GM18499 (cell line): ENCODE data around the gene MYH2.

ENCODE experiments used
- ATAC-seq: cut with Tn5 transposase; IDR thresholded peaks from one replicate; pipeline ENCODE4 v1.9.1; 2021; ENCODE audit warnings: moderate number of reproducible peaks; ENCODE audit not compliant: insufficient read depth, unreplicated experiment

MYH2 gene

GRCh38 chr17:10518271-10519037 lies 31.0 kb downstream of the MYH2 start, which contains the start of gene MYH1:
TSS of gene MYH1 (minus strand) at chr17:10518542. CDS start at chr17:10516642, 1,900 bp downstream.
- no peak for ATAC-seq

DNA sequence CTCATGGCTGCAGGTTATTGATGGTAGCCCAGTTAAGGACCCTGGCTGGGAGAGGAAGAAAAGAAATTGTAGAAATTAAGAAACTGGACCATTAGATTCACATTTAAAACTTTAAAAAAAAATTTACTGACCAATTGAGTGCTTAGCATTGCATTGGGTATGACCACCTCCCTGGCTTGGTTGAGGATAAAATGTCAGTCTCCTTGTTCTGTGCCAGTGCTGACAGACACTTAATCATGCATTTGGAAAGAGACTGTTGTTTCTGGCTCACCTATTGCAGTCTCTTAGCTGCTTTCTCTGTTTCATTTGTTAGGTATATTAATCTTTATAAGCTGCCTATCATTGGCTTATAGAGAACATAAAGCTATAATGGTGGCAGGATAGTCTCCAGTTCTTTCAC lies 32.8 kb downstream of the MYH2 start:
- ATAC-seq, result no peak

- ATAC-seq, result no peak
Measured at GRCh38 chr17:10516065-10516464, 33.4 kb downstream of the MYH2 start.

GRCh38 chr17:10513299-10514067 lies 36.0 kb downstream of the MYH2 start:
- ATAC-seq, result no peak

DNA sequence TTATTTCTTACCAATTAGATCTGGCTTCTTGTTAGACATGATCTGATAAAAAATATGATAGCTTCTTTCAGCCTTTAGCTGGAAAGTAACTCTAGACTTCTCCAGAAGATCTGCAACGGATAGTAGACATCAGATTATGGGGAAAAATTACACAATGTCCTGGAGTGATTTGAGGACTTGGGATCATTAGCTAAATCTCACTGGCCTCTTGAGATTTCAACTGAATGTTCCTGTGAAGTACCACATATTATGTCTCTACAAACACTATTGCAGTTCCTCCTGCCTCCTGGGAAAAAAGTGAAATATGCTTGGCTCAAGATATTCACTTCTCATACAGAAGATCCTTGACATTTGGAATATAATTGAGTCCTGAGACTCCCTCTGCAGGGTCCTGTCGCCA lies 36.6 kb downstream of the MYH2 start:
- no peak for ATAC-seq

GRCh38 chr17:10499950-10500349 lies 49.5 kb downstream of the MYH2 start:
- ATAC-seq, result no peak

- no peak for ATAC-seq
Measured at GRCh38 chr17:10492004-10492403, 57.5 kb downstream of the MYH2 start.

DNA sequence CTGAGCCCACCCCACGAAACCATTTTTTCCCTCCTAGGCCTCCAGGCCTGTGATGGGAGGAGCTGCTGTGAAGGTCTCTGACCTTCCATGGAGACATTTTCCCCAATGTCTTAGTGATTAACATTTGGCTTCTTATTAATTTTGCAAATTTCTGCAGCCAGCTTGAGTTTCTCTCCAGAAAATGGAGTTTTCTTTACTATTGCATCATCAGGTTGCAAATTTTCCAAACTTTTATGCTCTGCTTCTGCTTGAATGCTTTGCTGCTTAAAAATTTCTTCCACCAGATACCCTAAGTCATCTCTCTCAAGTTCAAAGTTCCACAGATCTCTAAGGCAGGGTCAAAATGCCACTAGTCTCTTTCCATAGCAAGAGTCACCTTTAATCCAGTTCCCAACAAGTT lies 67.2 kb downstream of the MYH2 start:
- no peak for ATAC-seq

- ATAC-seq, result no peak
Measured at GRCh38 chr17:10477701-10478100, 71.8 kb downstream of the MYH2 start.

- no peak for ATAC-seq
Measured at GRCh38 chr17:10474536-10474935, 74.9 kb downstream of the MYH2 start.

- no peak for ATAC-seq
Measured at GRCh38 chr17:10471858-10472257, 77.6 kb downstream of the MYH2 start.
